Measurements from ENCODE around the gene MB.

Gene MB

DNA sequence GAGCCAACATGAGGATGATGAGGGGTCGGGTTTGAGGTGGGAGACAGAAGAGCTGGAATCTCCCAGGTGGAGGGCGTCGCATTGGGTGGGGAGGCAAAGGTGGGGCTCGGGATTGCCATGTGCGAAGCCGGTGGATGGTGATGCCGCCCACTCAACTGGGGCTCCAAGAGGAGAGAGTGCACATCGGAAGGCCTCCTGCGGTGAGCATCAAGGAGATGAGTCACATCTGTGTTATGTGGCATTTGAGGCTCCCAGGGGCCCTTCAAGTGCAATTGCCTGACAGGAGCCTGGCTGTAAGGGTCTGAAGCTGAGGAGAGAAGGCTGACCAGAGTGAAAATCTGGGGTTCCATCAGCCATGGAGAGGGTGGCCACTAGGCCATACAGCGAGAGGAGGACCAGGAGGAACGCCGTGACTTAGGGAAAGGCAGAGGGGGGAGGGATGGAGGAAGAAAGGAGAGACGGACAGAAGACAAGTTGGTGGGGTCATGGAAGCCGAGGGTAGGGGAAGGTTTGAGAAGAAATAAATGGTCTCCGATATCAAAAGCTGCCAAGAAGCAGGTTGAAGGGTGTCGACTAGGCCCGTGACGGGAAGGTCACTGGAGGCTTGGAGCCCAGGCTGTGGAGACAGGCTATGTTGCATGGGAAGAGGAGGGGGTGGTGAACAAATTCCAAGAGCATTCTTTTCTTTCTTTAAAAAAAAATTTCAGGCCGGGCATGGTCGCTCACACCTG lies 55.2 kb downstream of the MB start:
- no peak overlapping the region for H3K27ac ChIP-seq (replicated peaks)
- TF ChIP-seq POLR2AphosphoS5 (IDR thresholded peaks at IDR 0.05; ENCODE audit: low read depth), result no peak
- TF ChIP-seq GABPA (IDR thresholded peaks at IDR 0.05; ENCODE audit: low read depth), result no peak
- no peak for TF ChIP-seq SPI1 (IDR thresholded peaks at IDR 0.05; ENCODE audit: borderline replicate concordance, low read depth)
- TF ChIP-seq, protein P1, sequence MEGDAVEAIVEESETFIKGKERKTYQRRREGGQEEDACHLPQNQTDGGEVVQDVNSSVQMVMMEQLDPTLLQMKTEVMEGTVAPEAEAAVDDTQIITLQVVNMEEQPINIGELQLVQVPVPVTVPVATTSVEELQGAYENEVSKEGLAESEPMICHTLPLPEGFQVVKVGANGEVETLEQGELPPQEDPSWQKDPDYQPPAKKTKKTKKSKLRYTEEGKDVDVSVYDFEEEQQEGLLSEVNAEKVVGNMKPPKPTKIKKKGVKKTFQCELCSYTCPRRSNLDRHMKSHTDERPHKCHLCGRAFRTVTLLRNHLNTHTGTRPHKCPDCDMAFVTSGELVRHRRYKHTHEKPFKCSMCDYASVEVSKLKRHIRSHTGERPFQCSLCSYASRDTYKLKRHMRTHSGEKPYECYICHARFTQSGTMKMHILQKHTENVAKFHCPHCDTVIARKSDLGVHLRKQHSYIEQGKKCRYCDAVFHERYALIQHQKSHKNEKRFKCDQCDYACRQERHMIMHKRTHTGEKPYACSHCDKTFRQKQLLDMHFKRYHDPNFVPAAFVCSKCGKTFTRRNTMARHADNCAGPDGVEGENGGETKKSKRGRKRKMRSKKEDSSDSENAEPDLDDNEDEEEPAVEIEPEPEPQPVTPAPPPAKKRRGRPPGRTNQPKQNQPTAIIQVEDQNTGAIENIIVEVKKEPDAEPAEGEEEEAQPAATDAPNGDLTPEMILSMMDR (IDR thresholded peaks at IDR 0.05; ENCODE audit: insufficient read depth, low read length), result no peak
- TF ChIP-seq, protein P2, sequence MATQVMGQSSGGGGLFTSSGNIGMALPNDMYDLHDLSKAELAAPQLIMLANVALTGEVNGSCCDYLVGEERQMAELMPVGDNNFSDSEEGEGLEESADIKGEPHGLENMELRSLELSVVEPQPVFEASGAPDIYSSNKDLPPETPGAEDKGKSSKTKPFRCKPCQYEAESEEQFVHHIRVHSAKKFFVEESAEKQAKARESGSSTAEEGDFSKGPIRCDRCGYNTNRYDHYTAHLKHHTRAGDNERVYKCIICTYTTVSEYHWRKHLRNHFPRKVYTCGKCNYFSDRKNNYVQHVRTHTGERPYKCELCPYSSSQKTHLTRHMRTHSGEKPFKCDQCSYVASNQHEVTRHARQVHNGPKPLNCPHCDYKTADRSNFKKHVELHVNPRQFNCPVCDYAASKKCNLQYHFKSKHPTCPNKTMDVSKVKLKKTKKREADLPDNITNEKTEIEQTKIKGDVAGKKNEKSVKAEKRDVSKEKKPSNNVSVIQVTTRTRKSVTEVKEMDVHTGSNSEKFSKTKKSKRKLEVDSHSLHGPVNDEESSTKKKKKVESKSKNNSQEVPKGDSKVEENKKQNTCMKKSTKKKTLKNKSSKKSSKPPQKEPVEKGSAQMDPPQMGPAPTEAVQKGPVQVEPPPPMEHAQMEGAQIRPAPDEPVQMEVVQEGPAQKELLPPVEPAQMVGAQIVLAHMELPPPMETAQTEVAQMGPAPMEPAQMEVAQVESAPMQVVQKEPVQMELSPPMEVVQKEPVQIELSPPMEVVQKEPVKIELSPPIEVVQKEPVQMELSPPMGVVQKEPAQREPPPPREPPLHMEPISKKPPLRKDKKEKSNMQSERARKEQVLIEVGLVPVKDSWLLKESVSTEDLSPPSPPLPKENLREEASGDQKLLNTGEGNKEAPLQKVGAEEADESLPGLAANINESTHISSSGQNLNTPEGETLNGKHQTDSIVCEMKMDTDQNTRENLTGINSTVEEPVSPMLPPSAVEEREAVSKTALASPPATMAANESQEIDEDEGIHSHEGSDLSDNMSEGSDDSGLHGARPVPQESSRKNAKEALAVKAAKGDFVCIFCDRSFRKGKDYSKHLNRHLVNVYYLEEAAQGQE (IDR thresholded peaks at IDR 0.05; ENCODE audit: insufficient replicate concordance, low read depth), result no peak
- H3K4me3 ChIP-seq (replicated peaks; ENCODE audit: insufficient read depth, low read length), result no peak overlapping the region
- no peaks in the 10 kb centered on the region for H3K27me3 ChIP-seq (ENCODE audit: insufficient read depth, poor library complexity, severe bottlenecking)
- DNase-seq (ENCODE audit: low read depth in 1 of 2, low spot score in 1 of 2), result no peak

DNA sequence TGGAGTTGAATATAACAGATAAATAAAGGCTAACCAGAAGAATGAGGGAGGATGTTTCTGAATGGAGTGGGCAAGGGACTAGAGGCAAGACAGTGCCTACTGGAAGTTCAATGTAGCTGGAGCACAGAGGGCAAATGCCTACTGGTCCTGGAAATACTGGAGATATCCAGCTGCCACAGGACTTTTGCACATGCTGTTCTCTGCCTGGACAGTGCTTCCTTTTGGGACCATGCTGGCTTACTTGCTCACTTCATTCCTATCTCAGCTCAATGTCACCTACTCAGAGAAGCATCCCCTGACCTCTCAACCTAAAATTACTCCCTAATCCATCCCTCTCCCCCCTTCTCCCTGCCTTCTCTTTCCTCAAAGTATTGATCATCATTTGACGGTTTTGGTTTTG lies 56.3 kb downstream of the MB start:
- no peaks in the 10 kb centered on the region for H3K27me3 ChIP-seq (ENCODE audit: insufficient read depth, poor library complexity, severe bottlenecking)
- H3K4me3 ChIP-seq (replicated peaks; ENCODE audit: insufficient read depth, low read length), result no peak overlapping the region
- TF ChIP-seq POLR2AphosphoS5 (IDR thresholded peaks at IDR 0.05; ENCODE audit: low read depth) (no peak), GABPA (IDR thresholded peaks at IDR 0.05; ENCODE audit: low read depth) (no peak), SPI1 (IDR thresholded peaks at IDR 0.05; ENCODE audit: borderline replicate concordance, low read depth) (no peak)
- TF ChIP-seq, protein P1 (IDR thresholded peaks at IDR 0.05; ENCODE audit: insufficient read depth, low read length), result no peak
- TF ChIP-seq, protein P2 (IDR thresholded peaks at IDR 0.05; ENCODE audit: insufficient replicate concordance, low read depth), result no peak
- H3K27ac ChIP-seq (replicated peaks), result no peak overlapping the region
- DNase-seq (ENCODE audit: low read depth in 1 of 2, low spot score in 1 of 2), result no peak

DNA sequence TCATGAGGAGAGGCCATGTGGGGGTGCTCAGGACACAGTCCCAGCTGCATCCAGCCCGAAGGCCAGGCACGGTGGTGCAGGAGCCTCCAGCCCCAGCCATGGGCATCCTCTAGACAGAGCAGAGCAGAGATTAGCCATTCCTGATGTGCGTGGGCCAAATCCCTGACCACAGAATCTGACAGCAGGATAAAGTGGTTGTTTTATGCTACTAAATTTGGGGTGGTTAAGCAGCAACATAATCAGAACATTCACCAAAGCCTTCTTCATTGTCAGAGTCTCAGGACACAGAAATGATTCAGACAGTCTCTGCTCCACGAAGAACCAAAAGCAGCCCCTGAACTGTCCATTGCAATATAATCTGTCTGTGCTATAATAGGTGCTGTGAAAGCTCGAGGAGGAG lies 56.8 kb downstream of the MB start:
- Histone ChIP-seq H3K27ac (replicated peaks) (no peak overlapping the region), H3K27me3 (ENCODE audit: insufficient read depth, poor library complexity, severe bottlenecking) (no peaks in the 10 kb centered on the region), H3K4me3 (replicated peaks; ENCODE audit: insufficient read depth, low read length) (no peak overlapping the region)
- no peak for DNase-seq (ENCODE audit: low read depth in 1 of 2, low spot score in 1 of 2)
- TF ChIP-seq, protein P1 (IDR thresholded peaks at IDR 0.05; ENCODE audit: insufficient read depth, low read length), result no peak
- TF ChIP-seq POLR2AphosphoS5 (IDR thresholded peaks at IDR 0.05; ENCODE audit: low read depth) (no peak), GABPA (IDR thresholded peaks at IDR 0.05; ENCODE audit: low read depth) (no peak), SPI1 (IDR thresholded peaks at IDR 0.05; ENCODE audit: borderline replicate concordance, low read depth) (no peak)
